Astrocyte (in vitro differentiated cells and primary cell): ENCODE data around the gene PHEX. TPM values are rescaled to one million over a fixed set of nuclear protein-coding genes. Genes with fewer than 3 reads are reported as not detected.

Experiments
- DNase-seq: peaks from one replicate; pipeline ENCODE4 v3.0.0-alpha.2; 2010; ENCODE audit warnings: low read depth
- FAIRE-seq: peaks from 2 replicates; lab custom pipeline; 2011; peaks lifted over from hg19 to GRCh38; lab: Jason Lieb, UNC
- H2AFZ ChIP-seq: 2 replicates; pipeline ENCODE4 v1.6.0; 2012; ENCODE audit warnings: low read depth, low read length, inconsistent platforms
- H3K27ac ChIP-seq: 2 replicates; pipeline ENCODE4 v1.5.1; 2011; ENCODE audit warnings: low read depth, low read length, inconsistent platforms
- H3K27me3 ChIP-seq: 2 replicates; pipeline ENCODE4 v1.6.0; 2011; ENCODE audit warnings: low read length, inconsistent platforms; ENCODE audit not compliant: insufficient read depth
- H3K36me3 ChIP-seq: 2 replicates; pipeline ENCODE4 v1.5.1; 2011; ENCODE audit warnings: low read length, inconsistent platforms; ENCODE audit not compliant: insufficient read depth
- H3K4me1 ChIP-seq: 2 replicates; pipeline ENCODE4 v1.5.1; 2011; ENCODE audit warnings: low read length, inconsistent platforms; ENCODE audit not compliant: insufficient read depth
- H3K4me2 ChIP-seq: 2 replicates; pipeline ENCODE4 v1.6.0; 2012; ENCODE audit warnings: low read length, inconsistent platforms
- H3K4me3 ChIP-seq: 2 replicates; pipeline ENCODE4 v1.5.1; 2011; ENCODE audit warnings: low read depth, mild to moderate bottlenecking, low read length, inconsistent platforms; ENCODE audit not compliant: insufficient read depth
- H3K79me2 ChIP-seq: 2 replicates; pipeline ENCODE4 v1.6.0; 2012; ENCODE audit warnings: mild to moderate bottlenecking, low read length, inconsistent platforms; ENCODE audit not compliant: insufficient read depth
- H3K9ac ChIP-seq: 2 replicates; pipeline ENCODE4 v1.6.0; 2012; ENCODE audit warnings: mild to moderate bottlenecking, low read length, inconsistent platforms
- H3K9me3 ChIP-seq: 2 replicates; pipeline ENCODE4 v1.5.1; 2012; ENCODE audit warnings: low read depth, mild to moderate bottlenecking, low read length, inconsistent platforms; ENCODE audit not compliant: insufficient read depth
- H4K20me1 ChIP-seq: 2 replicates; pipeline ENCODE4 v1.6.0; 2012; ENCODE audit warnings: low read length, inconsistent platforms; ENCODE audit not compliant: insufficient read depth
- H3K27ac Mint-ChIP-seq: one replicate; pipeline ENCODE4 v1.8.0; 2021; ENCODE audit warnings: mild to moderate bottlenecking, mixed read lengths; ENCODE audit not compliant: unreplicated experiment
- H3K27me3 Mint-ChIP-seq: one replicate; pipeline ENCODE4 v1.8.0; 2021; ENCODE audit warnings: low read depth, mixed read lengths; ENCODE audit not compliant: unreplicated experiment
- H3K36me3 Mint-ChIP-seq: one replicate; pipeline ENCODE4 v1.8.0; 2021; ENCODE audit warnings: low read depth, mixed read lengths; ENCODE audit not compliant: unreplicated experiment
- H3K4me1 Mint-ChIP-seq: one replicate; pipeline ENCODE4 v1.8.0; 2021; ENCODE audit warnings: low read depth, mixed read lengths; ENCODE audit not compliant: unreplicated experiment
- H3K4me3 Mint-ChIP-seq: one replicate; pipeline ENCODE4 v1.8.0; 2021; ENCODE audit warnings: mild to moderate bottlenecking, moderate library complexity, mixed read lengths; ENCODE audit not compliant: unreplicated experiment
- H3K9me3 Mint-ChIP-seq: one replicate; pipeline ENCODE4 v1.8.0; 2021; ENCODE audit warnings: mild to moderate bottlenecking, mixed read lengths; ENCODE audit not compliant: unreplicated experiment
- CTCF ChIP-seq: IDR thresholded peaks from 2 replicates; pipeline ENCODE4 v1.5.1; 2011; ENCODE audit warnings: low read depth, mild to moderate bottlenecking, inconsistent platforms, low read length, moderate library complexity; ENCODE audit not compliant: insufficient read depth
- EZH2 ChIP-seq: IDR thresholded peaks from 2 replicates; pipeline ENCODE4 v1.6.1; 2012; ENCODE audit warnings: mild to moderate bottlenecking, low read length, inconsistent platforms; ENCODE audit not compliant: insufficient read depth
- total RNA-seq: library from RNA; stranded (reverse); gene quantifications from 2 replicates; pipeline ENCODE4 v1.2.1, GENCODE V29; 2021

PHEX gene
- total RNA-seq, 1 donor from 2014 or later = 0.36 TPM

GRCh38 chrX:22117633-22118032, 85.5 kb downstream of the PHEX start:
- no peak overlapping the region for H3K27ac Mint-ChIP-seq
- H3K4me1 ChIP-seq = peaks cover 2% of the 10 kb centered on the region
- FAIRE-seq = no peak

GRCh38 chrX:22118161-22118830, 86.2 kb downstream of the PHEX start:
- H3K4me3 Mint-ChIP-seq = no peak overlapping the region
- DNase-seq (no peak), FAIRE-seq (peak; percentile 32)

More at GRCh38 chrX:22117633-22118032, 85.5 kb downstream of the PHEX start:
- no peak overlapping the region for H3K4me2 ChIP-seq
- no peak for DNase-seq
- peaks cover 2% of the 10 kb centered on the region for H3K9me3 Mint-ChIP-seq
- H3K4me3 Mint-ChIP-seq = no peak overlapping the region
- no peak overlapping the region for H2AFZ ChIP-seq
- no peaks in the 10 kb centered on the region for H3K4me1 Mint-ChIP-seq
- no peak overlapping the region for H3K4me3 ChIP-seq
- no peaks in the 10 kb centered on the region for H4K20me1 ChIP-seq
- H3K9ac ChIP-seq = no peak overlapping the region
- no peaks in the 10 kb centered on the region for H3K27me3 ChIP-seq
- H3K9me3 ChIP-seq = no peaks in the 10 kb centered on the region
- no peak overlapping the region for H3K27ac ChIP-seq
- no peaks in the 10 kb centered on the region for H3K27me3 Mint-ChIP-seq
- H3K36me3 ChIP-seq = no peaks in the 10 kb centered on the region
- no peaks in the 10 kb centered on the region for H3K36me3 Mint-ChIP-seq
- H3K79me2 ChIP-seq = no peaks in the 10 kb centered on the region
- TF ChIP-seq CTCF (no peak), EZH2 (no peak)

More at GRCh38 chrX:22118161-22118830, 86.2 kb downstream of the PHEX start:
- no peak overlapping the region for H3K4me2 ChIP-seq
- Mint-ChIP-seq H3K9me3 (peaks cover 2% of the 10 kb centered on the region), H3K36me3 (no peaks in the 10 kb centered on the region), H3K27me3 (no peaks in the 10 kb centered on the region), H3K27ac (no peak overlapping the region), H3K4me1 (no peaks in the 10 kb centered on the region)
- H2AFZ ChIP-seq = no peak overlapping the region
- H3K9ac ChIP-seq = no peak overlapping the region
- H3K4me1 ChIP-seq = peaks cover 5% of the 10 kb centered on the region
- H3K9me3 ChIP-seq = no peaks in the 10 kb centered on the region
- no peaks in the 10 kb centered on the region for H3K27me3 ChIP-seq
- no peak for TF ChIP-seq CTCF
- H3K27ac ChIP-seq = no peak overlapping the region
- H3K36me3 ChIP-seq = no peaks in the 10 kb centered on the region
- no peaks in the 10 kb centered on the region for H3K79me2 ChIP-seq
- H3K4me3 ChIP-seq = no peak overlapping the region
- no peaks in the 10 kb centered on the region for H4K20me1 ChIP-seq
